Measurements from ENCODE around the gene KIN.
"Not testable (repeated sequence)": the region's sequence is repeated elsewhere in the genome, so short reads cannot be mapped to it uniquely, and the experiment has no call there.

The KIN gene

GRCh38 chr10:7756360-7756992, 31.3 kb downstream of the KIN start:
- TF ChIP-seq LEF1 (IDR thresholded peaks at IDR 0.05; ENCODE audit: borderline replicate concordance) (no peak), BHLHE40 (IDR thresholded peaks at IDR 0.05; ENCODE audit: borderline replicate concordance) (no peak), PKNOX1 (IDR thresholded peaks at IDR 0.05) (no peak), FOXM1 (IDR thresholded peaks at IDR 0.05; ENCODE audit: borderline replicate concordance) (no peak), L3MBTL2 (conservative IDR thresholded peaks at IDR 0.05) (no peak)
- ChIA-PET CTCF (interaction anchor here (0.6 to 1.0 kb wide), 2 partner anchors 66 to 87 kb away, joined by 3 read pairs; no protein-coding TSS in a partner anchor), POLR2A (no interaction called here)
- DNase-seq (ENCODE audit: extremely low spot score): peak; percentile 28

- CTCF ChIA-PET: no interaction called here
- POLR2A ChIA-PET: no interaction called here
- no peak for TF ChIP-seq BHLHE40 (IDR thresholded peaks at IDR 0.05; ENCODE audit: borderline replicate concordance)
- TF ChIP-seq FOXA1 (IDR thresholded peaks at IDR 0.05): no peak
- no peak for TF ChIP-seq L3MBTL2 (conservative IDR thresholded peaks at IDR 0.05)
- DNase-seq (ENCODE audit: extremely low spot score): no peak
Measured at GRCh38 chr10:7755103-7755502, 32.7 kb downstream of the KIN start.

- DNase-seq (ENCODE audit: extremely low spot score): no peak
- ChIA-PET POLR2A (no interaction called here), CTCF (no interaction called here)
- TF ChIP-seq ELF4 (IDR thresholded peaks at IDR 0.05) (no peak), FOXM1 (IDR thresholded peaks at IDR 0.05; ENCODE audit: borderline replicate concordance) (no peak), HDGF (IDR thresholded peaks at IDR 0.05; ENCODE audit: borderline replicate concordance) (no peak), SP1 (IDR thresholded peaks at IDR 0.05) (no peak), SUZ12 (IDR thresholded peaks at IDR 0.05) (no peak), TARDBP (IDR thresholded peaks at IDR 0.05) (no peak), PKNOX1 (IDR thresholded peaks at IDR 0.05) (no peak), ZNF384 (IDR thresholded peaks at IDR 0.05) (no peak), FOXK2 (IDR thresholded peaks at IDR 0.05) (no peak), BHLHE40 (IDR thresholded peaks at IDR 0.05; ENCODE audit: borderline replicate concordance) (no peak), NFRKB (IDR thresholded peaks at IDR 0.05) (no peak), LEF1 (IDR thresholded peaks at IDR 0.05; ENCODE audit: borderline replicate concordance) (no peak), CTBP1 (IDR thresholded peaks at IDR 0.05; ENCODE audit: borderline replicate concordance) (no peak), L3MBTL2 (conservative IDR thresholded peaks at IDR 0.05) (no peak), FOXA1 (IDR thresholded peaks at IDR 0.05) (no peak)
Measured at GRCh38 chr10:7752251-7752650, 35.5 kb downstream of the KIN start.

- ChIA-PET CTCF (no interaction called here), POLR2A (no interaction called here)
- DNase-seq (ENCODE audit: extremely low spot score): no peak
- no peak for TF ChIP-seq FOXK2 (IDR thresholded peaks at IDR 0.05)
- TF ChIP-seq ELF4 (IDR thresholded peaks at IDR 0.05): no peak
- no peak for TF ChIP-seq NFRKB (IDR thresholded peaks at IDR 0.05)
- TF ChIP-seq CTBP1 (IDR thresholded peaks at IDR 0.05; ENCODE audit: borderline replicate concordance): no peak
- TF ChIP-seq SP1 (IDR thresholded peaks at IDR 0.05): no peak
- TF ChIP-seq LEF1 (IDR thresholded peaks at IDR 0.05; ENCODE audit: borderline replicate concordance): no peak
- no peak for TF ChIP-seq L3MBTL2 (conservative IDR thresholded peaks at IDR 0.05)
- no peak for TF ChIP-seq TARDBP (IDR thresholded peaks at IDR 0.05)
- no peak for TF ChIP-seq ARNT (IDR thresholded peaks at IDR 0.05)
- TF ChIP-seq BHLHE40 (IDR thresholded peaks at IDR 0.05; ENCODE audit: borderline replicate concordance): no peak
- no peak for TF ChIP-seq HDGF (IDR thresholded peaks at IDR 0.05; ENCODE audit: borderline replicate concordance)
- TF ChIP-seq ZNF384 (IDR thresholded peaks at IDR 0.05): no peak
- no peak for TF ChIP-seq PKNOX1 (IDR thresholded peaks at IDR 0.05)
Measured at GRCh38 chr10:7750222-7750621, 37.6 kb downstream of the KIN start.

- CTCF ChIA-PET: not testable (repeated sequence)
- POLR2A ChIA-PET: interaction anchor here (1.2 kb wide), 1 partner anchor 39 kb away, joined by 3 read pairs; the partner anchor contains the start of genes ATP5F1C and KIN
Measured at GRCh38 chr10:7748637-7749036, 39.2 kb downstream of the KIN start.

GRCh38 chr10:7744307-7744706, 43.5 kb downstream of the KIN start:
- POLR2A ChIA-PET: no interaction called here
- no peak for DNase-seq (ENCODE audit: extremely low spot score)

More at GRCh38 chr10:7748637-7749036, 39.2 kb downstream of the KIN start:
- DNase-seq (ENCODE audit: extremely low spot score): not testable (repeated sequence)

More at GRCh38 chr10:7744307-7744706, 43.5 kb downstream of the KIN start:
- TF ChIP-seq CTBP1 (IDR thresholded peaks at IDR 0.05; ENCODE audit: borderline replicate concordance): no peak
- no peak for TF ChIP-seq FOXK2 (IDR thresholded peaks at IDR 0.05)
- no peak for TF ChIP-seq BHLHE40 (IDR thresholded peaks at IDR 0.05; ENCODE audit: borderline replicate concordance)
- TF ChIP-seq SUZ12 (IDR thresholded peaks at IDR 0.05): no peak
- TF ChIP-seq PKNOX1 (IDR thresholded peaks at IDR 0.05): no peak
- TF ChIP-seq NFRKB (IDR thresholded peaks at IDR 0.05): no peak
- no peak for TF ChIP-seq FOXA1 (IDR thresholded peaks at IDR 0.05)
- no peak for TF ChIP-seq HDGF (IDR thresholded peaks at IDR 0.05; ENCODE audit: borderline replicate concordance)
- CTCF ChIA-PET: no interaction called here
